Central memory CD4-positive, alpha-beta T cell (primary cell): ENCODE results near the gene NTMT1.
"Not testable (repeated sequence)": the region's sequence is repeated elsewhere in the genome, so short reads cannot be mapped to it uniquely, and the experiment has no call there.

Experiments
- DNase-seq: peaks from one replicate; pipeline ENCODE4 v3.0.0; 2022

Gene NTMT1

GRCh38 chr9:129655696-129656095, 29.7 kb downstream of the NTMT1 start:
- DNase-seq = no peak

- DNase-seq = no peak
These were observed 30.9 kb downstream of the NTMT1 start for GRCh38 chr9:129656795-129657390.

GRCh38 chr9:129661029-129661428, 35.1 kb downstream of the NTMT1 start:
- DNase-seq = no peak

- DNase-seq = not testable (repeated sequence)
These were observed 36.3 kb downstream of the NTMT1 start for GRCh38 chr9:129662239-129662638.

GRCh38 chr9:129664746-129665388, 38.9 kb downstream of the NTMT1 start:
- no peak for DNase-seq

- no peak for DNase-seq
These were observed 39.4 kb downstream of the NTMT1 start, which contains the start of gene PRRX2 for GRCh38 chr9:129665389-129665775. PRRX2 (plus strand) TSS chr9:129665647; CDS start chr9:129665868, 221 bp downstream.

GRCh38 chr9:129665814-129666520, 40.0 kb downstream of the NTMT1 start:
- DNase-seq = no peak

- DNase-seq = no peak
These were observed 40.6 kb downstream of the NTMT1 start for GRCh38 chr9:129666575-129666974.

GRCh38 chr9:129667378-129667777, 41.4 kb downstream of the NTMT1 start:
- DNase-seq = no peak

- DNase-seq = no peak
These were observed 41.9 kb downstream of the NTMT1 start for GRCh38 chr9:129667850-129668249.

GRCh38 chr9:129669141-129669718, 43.3 kb downstream of the NTMT1 start:
- no peak for DNase-seq

GRCh38 chr9:129669946-129670345, 44.0 kb downstream of the NTMT1 start:
- no peak for DNase-seq

GRCh38 chr9:129671065-129671464, 45.1 kb downstream of the NTMT1 start:
- no peak for DNase-seq

GRCh38 chr9:129671519-129671918, 45.6 kb downstream of the NTMT1 start:
- no peak for DNase-seq

GRCh38 chr9:129672702-129673101, 46.7 kb downstream of the NTMT1 start:
- DNase-seq = no peak

- no peak for DNase-seq
These were observed 47.6 kb downstream of the NTMT1 start for GRCh38 chr9:129673602-129674001.

- no peak for DNase-seq
These were observed 48.3 kb downstream of the NTMT1 start for GRCh38 chr9:129674229-129674628.

- no peak for DNase-seq
These were observed 49.7 kb downstream of the NTMT1 start for GRCh38 chr9:129675620-129676019.

- DNase-seq = no peak
These were observed 50.3 kb downstream of the NTMT1 start for GRCh38 chr9:129676287-129676686.

- DNase-seq = no peak
These were observed 51.0 kb downstream of the NTMT1 start for GRCh38 chr9:129676975-129677374.

GRCh38 chr9:129677456-129677855, 51.5 kb downstream of the NTMT1 start:
- DNase-seq = no peak

GRCh38 chr9:129678844-129679243, 52.9 kb downstream of the NTMT1 start:
- no peak for DNase-seq

- DNase-seq = no peak
These were observed 53.6 kb downstream of the NTMT1 start for GRCh38 chr9:129679537-129679936.

GRCh38 chr9:129681924-129682323, 56.0 kb downstream of the NTMT1 start:
- no peak for DNase-seq
